AG10803 (cell line): ENCODE results near the gene TMEM59L.
"Not testable (repeated sequence)": the region's sequence is repeated elsewhere in the genome, so short reads cannot be mapped to it uniquely, and the experiment has no call there.

Source experiments
- DNase-seq: peaks from one replicate; pipeline ENCODE4 v3.0.0; 2010; ENCODE audit warnings: low read depth
- H3K4me3 ChIP-seq: 2 replicates; pipeline ENCODE4 v1.5.1; 2011; ENCODE audit warnings: mild to moderate bottlenecking, low read length, control low read depth
- TF ChIP-seq, protein P1 (sequence below): conservative IDR thresholded peaks from 2 replicates; pipeline ENCODE4 v1.5.1; 2011; ENCODE audit warnings: mild to moderate bottlenecking, low read length, control low read depth, inconsistent platforms

The TMEM59L gene

DNA sequence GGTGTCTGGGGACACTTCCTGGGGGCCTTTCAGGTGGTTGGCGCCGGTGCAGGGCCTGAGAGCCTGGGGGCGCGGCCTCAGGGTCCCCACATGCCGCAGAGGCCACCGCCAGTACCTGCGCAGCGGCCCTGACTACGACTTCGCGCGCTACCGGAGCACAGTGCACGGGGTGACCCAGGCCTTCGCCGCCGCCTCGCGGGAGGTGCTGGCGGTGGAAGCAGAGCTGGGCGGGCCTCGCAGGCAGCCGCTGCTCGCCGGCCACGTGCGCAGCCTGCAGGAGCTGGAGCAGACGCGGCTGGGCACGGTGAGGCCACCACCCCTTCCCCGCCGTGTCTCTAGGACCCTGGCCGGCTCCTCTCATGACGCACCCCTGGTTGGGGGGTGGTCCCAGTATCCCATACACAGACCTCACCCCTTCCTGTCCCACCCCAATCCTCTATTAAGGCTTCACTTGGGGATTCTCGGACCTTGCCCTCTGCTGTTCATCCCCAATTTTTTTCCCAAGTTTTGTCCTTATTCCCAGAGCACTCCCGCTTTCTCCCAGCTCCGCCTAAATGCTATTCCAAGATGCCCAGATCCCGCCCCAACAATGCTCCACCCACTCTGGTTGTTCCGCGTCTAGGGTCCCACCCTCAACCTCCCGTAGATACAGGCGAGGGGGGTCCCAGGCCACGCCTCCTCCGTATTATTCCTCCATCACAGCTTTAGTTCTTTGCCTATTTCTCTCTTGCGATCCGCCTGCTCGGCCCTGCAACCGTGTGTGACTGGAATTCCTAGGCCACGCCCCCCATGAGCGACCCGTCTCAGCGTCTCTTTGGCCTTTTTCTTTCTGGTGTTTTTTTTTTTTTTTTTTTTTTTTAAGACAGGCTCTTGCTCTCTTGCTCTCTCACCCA, 23.0 kb upstream of the TMEM59L start:
- TF ChIP-seq, protein P1, sequence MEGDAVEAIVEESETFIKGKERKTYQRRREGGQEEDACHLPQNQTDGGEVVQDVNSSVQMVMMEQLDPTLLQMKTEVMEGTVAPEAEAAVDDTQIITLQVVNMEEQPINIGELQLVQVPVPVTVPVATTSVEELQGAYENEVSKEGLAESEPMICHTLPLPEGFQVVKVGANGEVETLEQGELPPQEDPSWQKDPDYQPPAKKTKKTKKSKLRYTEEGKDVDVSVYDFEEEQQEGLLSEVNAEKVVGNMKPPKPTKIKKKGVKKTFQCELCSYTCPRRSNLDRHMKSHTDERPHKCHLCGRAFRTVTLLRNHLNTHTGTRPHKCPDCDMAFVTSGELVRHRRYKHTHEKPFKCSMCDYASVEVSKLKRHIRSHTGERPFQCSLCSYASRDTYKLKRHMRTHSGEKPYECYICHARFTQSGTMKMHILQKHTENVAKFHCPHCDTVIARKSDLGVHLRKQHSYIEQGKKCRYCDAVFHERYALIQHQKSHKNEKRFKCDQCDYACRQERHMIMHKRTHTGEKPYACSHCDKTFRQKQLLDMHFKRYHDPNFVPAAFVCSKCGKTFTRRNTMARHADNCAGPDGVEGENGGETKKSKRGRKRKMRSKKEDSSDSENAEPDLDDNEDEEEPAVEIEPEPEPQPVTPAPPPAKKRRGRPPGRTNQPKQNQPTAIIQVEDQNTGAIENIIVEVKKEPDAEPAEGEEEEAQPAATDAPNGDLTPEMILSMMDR: 0 out of 2 replicates have a peak, but pooled peaks have one; percentile 1
- H3K4me3 ChIP-seq: peak overlapping the region; percentile 76
- DNase-seq: peak; percentile 52

DNA sequence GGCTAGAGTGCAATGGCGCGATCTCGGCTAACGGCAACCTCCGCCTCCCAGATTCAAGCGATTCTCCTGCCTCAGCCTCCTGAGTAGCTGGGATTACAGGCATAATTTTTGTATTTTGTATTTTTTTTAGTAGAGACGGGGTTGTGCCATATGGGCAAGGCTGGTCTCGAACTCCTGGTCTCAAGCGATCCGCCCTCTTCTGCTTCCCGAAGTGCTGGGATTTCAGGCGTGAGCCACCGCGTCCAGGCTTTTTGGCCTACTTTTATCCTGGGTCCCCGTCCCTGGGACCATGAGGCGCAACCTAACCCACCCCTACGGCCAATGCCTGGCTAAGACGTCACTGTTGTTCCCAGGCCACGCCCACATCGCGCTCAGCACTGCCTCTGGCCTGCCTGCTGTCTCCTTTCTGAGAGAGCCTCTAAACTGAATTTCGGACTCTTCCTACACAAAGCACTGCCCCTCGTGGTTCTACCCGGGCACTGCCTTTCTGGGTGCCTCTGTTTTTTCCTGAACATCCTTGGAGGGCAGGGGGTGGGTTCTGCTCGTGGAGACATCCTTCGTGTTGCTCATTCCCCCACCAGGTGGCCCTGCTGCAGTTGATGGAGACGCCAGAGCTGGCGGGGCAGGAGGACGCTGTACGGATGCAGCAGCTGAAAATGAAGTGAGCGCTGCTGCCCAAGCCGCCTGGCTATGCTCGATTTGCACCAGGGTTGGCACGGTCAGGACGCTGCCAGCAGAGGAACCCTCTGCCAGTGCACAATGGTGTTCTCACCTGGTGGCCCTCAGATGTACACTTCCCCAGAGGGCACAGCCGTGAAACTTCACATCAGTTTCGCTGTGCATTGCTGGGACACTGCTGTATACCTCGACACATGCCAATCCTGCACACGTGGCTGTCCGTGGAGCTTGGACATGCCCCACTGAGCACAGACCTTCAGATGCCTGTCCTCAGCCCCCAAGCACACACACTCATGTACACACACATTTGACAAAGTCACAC, 22.1 kb upstream of the TMEM59L start:
- no peak overlapping the region; the same call in 1 of the 2 replicates for H3K4me3 ChIP-seq
- DNase-seq: peak; percentile 18
- TF ChIP-seq, protein P1: peak; percentile 19; the same call in 1 of the 2 replicates

DNA sequence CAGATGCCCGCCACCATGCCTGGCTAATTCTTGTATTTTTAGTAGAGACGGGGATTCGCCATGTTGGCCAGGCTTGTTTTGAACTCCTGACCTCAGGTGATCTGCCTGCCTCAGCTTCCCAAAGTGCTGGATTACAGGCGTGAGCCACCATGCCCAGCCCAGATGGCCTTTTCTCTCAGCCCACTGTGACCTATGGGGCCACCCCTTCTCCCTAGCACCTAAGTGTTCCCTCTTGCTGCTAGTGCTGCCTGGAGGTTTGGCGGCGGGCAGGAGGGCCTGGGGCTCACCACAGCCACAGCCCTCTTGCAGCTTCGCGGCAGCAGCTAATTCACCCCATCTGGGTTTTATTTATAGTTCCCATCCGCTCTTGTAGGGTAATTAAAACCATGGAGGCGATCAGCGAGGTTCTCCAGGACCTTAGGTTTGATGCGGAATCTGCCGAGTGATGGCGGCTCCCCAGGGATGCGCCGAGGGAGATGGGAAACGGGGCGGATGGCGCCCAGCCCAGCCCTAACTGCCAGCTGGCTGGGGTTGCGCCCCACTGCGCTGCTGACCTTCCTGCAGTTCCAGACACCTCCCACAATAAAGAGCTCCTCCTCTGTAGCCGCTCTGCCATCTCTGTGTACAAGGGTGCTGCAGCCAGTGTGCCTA, 20.8 kb upstream of the TMEM59L start:
- TF ChIP-seq, protein P1: no peak
- DNase-seq: peak; percentile 86
- no peak overlapping the region for H3K4me3 ChIP-seq

DNA sequence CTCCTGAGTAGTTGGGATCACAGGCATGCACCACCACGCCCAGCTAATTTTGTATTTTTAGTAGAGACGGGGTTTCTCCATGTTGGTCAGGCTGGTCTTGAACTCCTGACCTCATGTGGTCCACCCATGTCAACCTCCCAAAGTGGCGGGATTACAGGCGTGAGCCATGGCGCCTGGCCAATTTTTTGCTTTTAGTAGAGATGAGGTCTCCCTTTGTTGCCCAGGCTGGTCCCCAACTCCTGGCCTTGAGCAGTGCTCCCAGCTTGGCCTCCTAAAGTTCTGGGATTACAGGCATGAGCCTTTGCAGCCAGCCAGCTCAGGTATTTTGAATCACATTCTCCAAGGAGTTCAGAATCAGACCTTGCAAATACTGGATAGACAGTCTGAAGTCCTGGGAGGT, 19.9 kb upstream of the TMEM59L start:
- not testable (repeated sequence) for H3K4me3 ChIP-seq, DNase-seq

- no peak for DNase-seq
- TF ChIP-seq, protein P1: no peak
- peak overlapping the region; percentile 37; the same call in 1 of the 2 replicates for H3K4me3 ChIP-seq
Observed at GRCh38 chr19:18593367-18594095, 19.1 kb upstream of the TMEM59L start.

- TF ChIP-seq, protein P1: peak; percentile 45
- peak overlapping the region; percentile 48 for H3K4me3 ChIP-seq
- peak; percentile 76 for DNase-seq
Observed at GRCh38 chr19:18594096-18594823, 18.4 kb upstream of the TMEM59L start.
